Endothelial cell of umbilical vein (primary cell): Measurements from ENCODE around the gene PSKH1. TPM values are rescaled to one million over a fixed set of nuclear protein-coding genes. Genes with fewer than 3 reads are reported as not detected.

Experiments used
- BruUV-seq: library from RNA; stranded (reverse); fragments of 400-500 nt; replicated peaks from 2 replicates; lab custom pipeline; 2021; lab: Mats Ljungman, UMichigan
- CTCF ChIA-PET: fragments of 300-600, 350-600 bp; sonication (Branson Sonifier 250); formaldehyde crosslinking; loops from one replicate; lab custom pipeline; 2021; ENCODE audit warnings: antibody characterized with exemption, inconsistent platforms; lab: Charles Lee
- POLR2A ChIA-PET: fragments of 300-600, 350-600 bp; sonication (Branson Sonifier 250); formaldehyde crosslinking; loops from one replicate; lab custom pipeline; 2021; ENCODE audit warnings: antibody characterized with exemption, inconsistent platforms; lab: Charles Lee
- DNase-seq: peaks from one replicate; pipeline ENCODE4 v3.0.0-alpha.2; 2011; ENCODE audit warnings: low read depth, low spot score
- FAIRE-seq: peaks from 2 replicates; lab custom pipeline; 2011; peaks lifted over from hg19 to GRCh38; lab: Jason Lieb, UNC
- H2AFZ ChIP-seq: 2 replicates; pipeline ENCODE4 v1.6.0; 2012; ENCODE audit warnings: low read depth, low read length, control low read depth, inconsistent platforms
- H3K27ac ChIP-seq: 2 replicates; pipeline ENCODE4 v1.5.1; 2011; ENCODE audit warnings: low read depth, mild to moderate bottlenecking, control low read depth, low read length, moderate library complexity; ENCODE audit not compliant: insufficient read depth
- H3K27me3 ChIP-seq, 2 experiments: 2 replicates each; pipeline versions ENCODE4 v1.6.0 to v1.6.1; 2011; ENCODE audit warnings: low read length in 2 of 2, mixed read lengths in 1 of 2; ENCODE audit not compliant: control insufficient read depth in 2 of 2, insufficient read depth in 2 of 2
- H3K36me3 ChIP-seq, 2 experiments: 2 replicates in 1 of 2; 3 replicates in 1 of 2; pipeline ENCODE4 v1.5.1; 2011; ENCODE audit warnings: low read length in 2 of 2, mild to moderate bottlenecking in 1 of 2, moderate library complexity in 1 of 2; ENCODE audit not compliant: control insufficient read depth in 2 of 2, insufficient read depth in 2 of 2; ENCODE audit errors: extremely low read depth in 1 of 2
- H3K4me1 ChIP-seq: 3 replicates; pipeline ENCODE4 v1.5.1; 2011; ENCODE audit warnings: mild to moderate bottlenecking, low read length; ENCODE audit not compliant: control insufficient read depth, insufficient read depth; ENCODE audit errors: extremely low read depth
- H3K4me2 ChIP-seq: 2 replicates; pipeline ENCODE4 v1.6.1; 2011; ENCODE audit warnings: low read length, control low read depth, mixed read lengths; ENCODE audit not compliant: insufficient read depth
- H3K4me3 ChIP-seq, 3 experiments: fragments of 200-600 bp in 1 of 3; sonication (generic), shearing (Covaris generic) in 1 of 3; replicated peaks in 1 of 3; 2 replicates each; pipeline ENCODE4 v1.5.1; 2011 to 2016; ENCODE audit warnings: control low read depth in 3 of 3, low read length in 3 of 3, mild to moderate bottlenecking in 2 of 3, inconsistent platforms in 1 of 3, low read depth in 1 of 3, moderate library complexity in 1 of 3; ENCODE audit not compliant: insufficient read depth in 1 of 3
- H3K79me2 ChIP-seq: 2 replicates; pipeline ENCODE4 v1.6.0; 2012; ENCODE audit warnings: low read length, inconsistent platforms; ENCODE audit not compliant: control insufficient read depth, insufficient read depth
- H3K9ac ChIP-seq: replicated peaks from 2 replicates; pipeline ENCODE3; 2011; ENCODE audit warnings: low read length, control low read depth; ENCODE audit not compliant: insufficient read depth; ENCODE audit errors: extremely low read depth
- H3K9me1 ChIP-seq: replicated peaks from 3 replicates; pipeline ENCODE4 v1.6.0; 2011; ENCODE audit warnings: mild to moderate bottlenecking, low read length; ENCODE audit not compliant: control insufficient read depth, insufficient read depth; ENCODE audit errors: extremely low read depth
- H3K9me3 ChIP-seq: replicated peaks from 2 replicates; pipeline ENCODE4 v1.5.1; 2012; ENCODE audit warnings: low read length, inconsistent platforms; ENCODE audit not compliant: control insufficient read depth, insufficient read depth
- H4K20me1 ChIP-seq: replicated peaks from 2 replicates; pipeline ENCODE3; 2011; ENCODE audit warnings: mild to moderate bottlenecking, low read length; ENCODE audit not compliant: control insufficient read depth, insufficient read depth; ENCODE audit errors: extremely low read depth
- EZH2 ChIP-seq: IDR thresholded peaks from 2 replicates; pipeline ENCODE4 v1.6.1; 2012; ENCODE audit warnings: borderline replicate concordance, low read depth, mild to moderate bottlenecking, moderate library complexity, low read length, inconsistent platforms; ENCODE audit not compliant: severe bottlenecking
- FOS ChIP-seq: IDR thresholded peaks from 2 replicates; pipeline ENCODE4 v1.6.1; 2011; ENCODE audit warnings: mild to moderate bottlenecking, low read length, moderate library complexity, borderline replicate concordance; ENCODE audit not compliant: insufficient read depth
- GATA2 ChIP-seq: IDR thresholded peaks from 2 replicates; pipeline ENCODE4 v1.7.0; 2011; ENCODE audit warnings: low read depth, mild to moderate bottlenecking, moderate library complexity, mixed read lengths, low read length; ENCODE audit not compliant: insufficient read length, insufficient read depth
- MYC ChIP-seq: IDR thresholded peaks from one replicate; pipeline ENCODE4 v1.6.1; 2011; ENCODE audit warnings: mild to moderate bottlenecking, low read depth, low read length
- dilution Hi-C: fragments of 300-500 bp; cut with MboI; formaldehyde crosslinking; loops from one replicate; pipeline ENCODE4 v1.15.0; 2019; ENCODE audit warnings: low sequenced_read_pairs; ENCODE audit not compliant: extremely low pct_ligation_motif_present
- intact Hi-C: fragments of 100-400 bp; cut with micrococcal nuclease; formaldehyde crosslinking; loops from one replicate; pipeline ENCODE4 v1.10.0; 2022
- polyA plus RNA-seq, 4 experiments: library from polyadenylated mRNA; depleted of rRNA in 3 of 4; stranded (reverse) in 3 of 4; unstranded in 1 of 4; fragments of >200 nt; gene quantifications; 2 replicates each; pipeline versions ENCODE4 v1.2.1 to v1.2.3, GENCODE V29; 2011 to 2012; ENCODE audit warnings: missing spikeins in 1 of 4
- total RNA-seq: library from RNA; stranded (reverse); gene quantifications from 2 replicates; pipeline ENCODE4 v1.2.3, GENCODE V29; 2021
- TF ChIP-seq, protein P1 (sequence below): IDR thresholded peaks from 2 replicates; pipeline ENCODE4 v1.6.1; 2011; ENCODE audit not compliant: insufficient read depth, insufficient read length
- TF ChIP-seq, protein P2 (sequence below), 2 donors: IDR thresholded peaks; 1 replicate in 1 of 2; 2 replicates in 1 of 2; pipeline ENCODE4 v1.5.1; 2011; ENCODE audit warnings: low read length in 2 of 2, mild to moderate bottlenecking in 2 of 2, moderate library complexity in 2 of 2, control low read depth in 1 of 2, inconsistent platforms in 1 of 2, low read depth in 1 of 2; ENCODE audit not compliant: insufficient read depth in 1 of 2; ENCODE audit errors: extremely low read depth in 1 of 2

Gene PSKH1
- total and polyA plus RNA-seq, 2 donors (not counting 3 experiments of a cell fraction or from before 2014, with no cell fraction given): 25.9 to 42.6 TPM

DNA sequence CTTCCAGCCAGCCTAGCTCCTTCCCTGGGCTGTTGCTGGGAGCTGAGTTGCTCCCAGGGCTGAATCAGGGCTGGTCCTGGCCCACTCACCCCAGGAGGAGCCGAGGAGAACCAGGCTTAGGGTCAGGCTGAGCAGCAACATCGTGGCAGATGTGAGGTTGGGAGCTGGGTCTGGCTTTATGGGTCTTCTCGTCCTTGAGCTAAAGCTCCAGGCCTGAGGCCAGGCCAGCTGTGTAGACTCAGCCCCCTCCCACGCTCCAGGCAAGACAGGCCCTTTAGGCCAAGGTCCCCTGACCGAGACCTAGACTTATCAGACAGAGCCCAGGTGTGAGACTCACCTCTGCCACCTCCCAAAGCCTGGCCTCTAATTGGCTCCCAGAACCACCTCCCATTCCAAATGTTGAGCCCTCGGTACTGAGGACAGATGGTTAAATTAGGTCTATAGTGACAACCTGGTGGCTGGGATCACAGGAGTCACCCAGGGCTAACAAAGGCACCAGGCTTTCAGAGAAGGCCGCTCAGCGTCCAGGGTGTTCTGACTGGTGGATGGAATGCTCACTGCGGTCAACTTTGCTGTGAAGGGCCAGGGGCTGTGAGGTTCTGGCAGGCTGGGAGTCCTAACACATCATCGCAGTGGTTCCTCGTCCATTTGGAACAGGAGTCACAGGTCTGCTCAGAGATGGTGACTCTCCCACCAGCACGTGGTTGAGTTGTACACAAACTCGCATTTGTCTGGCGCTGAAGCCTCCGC, 38.8 kb downstream of the PSKH1 start, which contains the start of gene CTRL:
CTRL (minus strand) TSS at position 151 of the 750 bp plus-strand sequence; CDS start at position 141, 10 bp downstream.
- no peak within 1 kb of the TSS for H3K4me2 ChIP-seq

More for the DNA sequence above, 38.8 kb downstream of the PSKH1 start, which contains the start of gene CTRL:
- FAIRE-seq (no peak), DNase-seq (no peak)
- intact Hi-C loops: no loop called here
- CTCF ChIA-PET: interaction anchor here (1.2 to 5.7 kb wide), 5 partner anchors 10 to 259 kb away, joined by 3 to 42 read pairs (median 10); partner anchors contain the start of gene NRN1L
- Histone ChIP-seq H3K9ac (no peak within 1 kb of the TSS), H3K4me1 (peaks cover 9% of the 10 kb centered on the region), H3K79me2 (no peaks in the 10 kb centered on the region), H3K36me3 (peaks cover 0 to 13% of the 10 kb centered on the region in 2 experiments), H3K27me3 (no peaks in the 10 kb centered on the region), H2AFZ (no peak within 1 kb of the TSS), H3K27ac (no peak within 1 kb of the TSS), H3K4me3 (no peak within 1 kb of the TSS), H3K9me3 (no peaks in the 10 kb centered on the region), H4K20me1 (no peaks in the 10 kb centered on the region), H3K9me1 (no peaks in the 10 kb centered on the region)
- dilution Hi-C loops: no loop called here
- TF ChIP-seq FOS (no peak), EZH2 (no peak), GATA2 (no peak), MYC (no peak)
- TF ChIP-seq, protein P1, sequence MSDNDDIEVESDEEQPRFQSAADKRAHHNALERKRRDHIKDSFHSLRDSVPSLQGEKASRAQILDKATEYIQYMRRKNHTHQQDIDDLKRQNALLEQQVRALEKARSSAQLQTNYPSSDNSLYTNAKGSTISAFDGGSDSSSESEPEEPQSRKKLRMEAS: no peak
- TF ChIP-seq, protein P2, sequence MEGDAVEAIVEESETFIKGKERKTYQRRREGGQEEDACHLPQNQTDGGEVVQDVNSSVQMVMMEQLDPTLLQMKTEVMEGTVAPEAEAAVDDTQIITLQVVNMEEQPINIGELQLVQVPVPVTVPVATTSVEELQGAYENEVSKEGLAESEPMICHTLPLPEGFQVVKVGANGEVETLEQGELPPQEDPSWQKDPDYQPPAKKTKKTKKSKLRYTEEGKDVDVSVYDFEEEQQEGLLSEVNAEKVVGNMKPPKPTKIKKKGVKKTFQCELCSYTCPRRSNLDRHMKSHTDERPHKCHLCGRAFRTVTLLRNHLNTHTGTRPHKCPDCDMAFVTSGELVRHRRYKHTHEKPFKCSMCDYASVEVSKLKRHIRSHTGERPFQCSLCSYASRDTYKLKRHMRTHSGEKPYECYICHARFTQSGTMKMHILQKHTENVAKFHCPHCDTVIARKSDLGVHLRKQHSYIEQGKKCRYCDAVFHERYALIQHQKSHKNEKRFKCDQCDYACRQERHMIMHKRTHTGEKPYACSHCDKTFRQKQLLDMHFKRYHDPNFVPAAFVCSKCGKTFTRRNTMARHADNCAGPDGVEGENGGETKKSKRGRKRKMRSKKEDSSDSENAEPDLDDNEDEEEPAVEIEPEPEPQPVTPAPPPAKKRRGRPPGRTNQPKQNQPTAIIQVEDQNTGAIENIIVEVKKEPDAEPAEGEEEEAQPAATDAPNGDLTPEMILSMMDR (IDR thresholded peaks at IDR 0.05; ENCODE audit: extremely low read depth in 1 of 2, insufficient read depth in 1 of 2, low read depth in 1 of 2, low read length in 2 of 2): no peak
- POLR2A ChIA-PET: no interaction called here
- no TSS peak for BruUV-seq
